ENCODE measurements around the gene ABCC4.
"Not testable (repeated sequence)": the region's sequence is repeated elsewhere in the genome, so short reads cannot be mapped to it uniquely, and the experiment has no call there.

The ABCC4 gene

DNA sequence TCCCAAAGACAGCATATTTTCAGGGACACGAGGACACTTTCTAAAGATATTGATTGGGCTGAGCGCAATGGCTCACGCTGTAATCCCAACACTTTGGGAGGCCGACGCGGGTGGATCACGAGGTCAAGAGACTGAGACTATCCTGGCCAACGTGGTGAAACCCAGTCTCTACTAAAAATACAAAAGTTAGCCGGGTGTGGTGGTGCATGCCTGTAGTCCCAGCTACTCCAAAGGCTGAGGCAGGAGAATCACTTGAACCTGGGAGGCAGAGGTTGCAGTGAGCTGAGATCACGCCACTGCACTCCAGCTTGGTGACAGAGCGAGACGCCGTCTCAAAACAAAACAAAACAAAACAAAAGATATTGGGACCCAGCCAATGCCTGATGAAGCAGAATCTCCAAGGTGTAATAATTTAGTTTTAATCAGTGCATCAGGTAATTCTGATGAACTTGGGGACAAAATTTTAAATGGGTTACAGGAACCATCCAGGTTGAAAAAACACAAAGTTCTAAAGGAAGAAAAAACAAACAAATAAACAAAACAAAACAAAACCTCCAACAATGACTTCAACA is 100.8 kb downstream of the ABCC4 start:
- DNase-seq (ENCODE audit: low read depth, low spot score), result not testable (repeated sequence)

GRCh38 chr13:95199896-95200295 is 101.4 kb downstream of the ABCC4 start:
- no peak for DNase-seq (ENCODE audit: low read depth, low spot score)

DNA sequence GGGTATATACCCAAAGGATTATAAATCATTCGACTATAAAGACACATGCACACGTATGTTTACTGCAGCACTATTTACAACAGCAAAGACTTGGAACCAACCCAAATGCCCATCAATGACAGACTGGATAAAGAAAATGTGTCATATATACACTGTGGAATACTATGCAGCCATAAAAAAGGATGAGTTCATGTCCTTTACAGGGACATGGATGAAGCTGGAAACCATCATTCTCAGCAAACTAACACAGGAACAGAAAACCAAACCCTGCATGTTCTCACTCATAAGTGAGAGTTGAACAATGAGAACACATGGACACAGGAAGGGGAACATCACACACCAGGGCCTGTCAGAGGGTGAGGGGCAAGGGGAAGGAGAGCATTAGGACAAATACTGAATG is 102.6 kb downstream of the ABCC4 start:
- DNase-seq (ENCODE audit: low read depth, low spot score), result not testable (repeated sequence)

- no peak for DNase-seq (ENCODE audit: low read depth, low spot score)
Observed at GRCh38 chr13:95197548-95197947, 103.7 kb downstream of the ABCC4 start.

GRCh38 chr13:95195146-95195545 is 106.1 kb downstream of the ABCC4 start:
- no peak for DNase-seq (ENCODE audit: low read depth, low spot score)

GRCh38 chr13:95193509-95194230 is 107.6 kb downstream of the ABCC4 start:
- DNase-seq (ENCODE audit: low read depth, low spot score), result no peak

GRCh38 chr13:95192998-95193397 is 108.3 kb downstream of the ABCC4 start:
- no peak for DNase-seq (ENCODE audit: low read depth, low spot score)

DNA sequence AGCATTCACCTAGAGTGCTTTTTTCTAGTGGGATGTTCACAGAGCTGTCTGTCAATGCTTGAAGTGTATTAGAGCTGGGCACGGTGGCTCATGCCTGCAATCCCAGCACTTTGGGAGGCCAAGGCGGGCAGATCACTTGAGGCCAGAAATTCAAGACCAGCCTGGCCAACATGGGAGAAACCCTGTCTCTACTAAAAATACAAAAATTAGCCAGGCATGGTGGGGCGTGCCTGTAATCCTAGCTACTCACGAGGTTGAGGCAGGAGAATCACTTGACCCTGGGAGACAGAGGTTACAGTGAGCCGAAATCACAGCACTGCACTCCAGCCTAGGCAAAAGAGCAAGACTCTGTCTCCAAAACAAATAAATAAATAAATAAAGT is 108.7 kb downstream of the ABCC4 start:
- DNase-seq (ENCODE audit: low read depth, low spot score), result not testable (repeated sequence)

DNA sequence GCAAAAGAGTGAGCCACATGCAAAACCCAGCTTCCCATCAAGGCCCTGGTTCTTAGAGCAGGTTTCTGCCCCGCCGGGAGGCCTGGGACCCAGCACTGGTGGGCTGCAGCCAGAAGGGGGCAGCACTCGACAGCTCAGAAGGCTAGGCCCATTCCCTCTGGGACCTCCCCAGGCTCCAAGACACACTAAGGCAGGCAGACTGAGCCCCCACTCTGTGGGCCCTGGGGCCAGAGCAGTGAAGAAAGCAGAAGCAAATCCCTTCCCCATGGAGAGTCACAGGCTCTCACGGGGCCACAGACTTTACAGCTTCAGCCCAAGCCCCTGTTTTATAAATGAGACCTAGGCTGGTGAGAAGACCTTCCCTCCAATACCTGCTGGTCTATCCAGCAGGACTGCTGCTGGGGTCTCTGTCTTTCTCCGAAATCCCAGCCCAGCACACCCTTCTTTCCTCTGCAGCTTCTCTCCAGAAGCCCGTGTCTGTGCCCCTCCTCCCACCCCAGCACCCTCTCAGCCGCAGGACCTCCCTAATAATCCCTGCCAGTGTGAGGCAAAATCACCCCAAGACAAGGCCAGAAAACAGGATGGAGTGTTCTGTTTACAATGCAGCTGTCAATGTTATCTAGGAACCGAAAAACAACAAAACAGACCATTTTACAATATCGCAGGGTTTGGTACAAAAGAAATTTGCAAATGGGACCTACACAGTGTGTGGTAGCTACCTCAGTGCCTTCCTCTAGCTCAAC is 109.3 kb downstream of the ABCC4 start:
- DNase-seq (ENCODE audit: low read depth, low spot score), result peak; percentile 26

GRCh38 chr13:95188128-95188527 is 113.1 kb downstream of the ABCC4 start:
- DNase-seq (ENCODE audit: low read depth, low spot score), result no peak

DNA sequence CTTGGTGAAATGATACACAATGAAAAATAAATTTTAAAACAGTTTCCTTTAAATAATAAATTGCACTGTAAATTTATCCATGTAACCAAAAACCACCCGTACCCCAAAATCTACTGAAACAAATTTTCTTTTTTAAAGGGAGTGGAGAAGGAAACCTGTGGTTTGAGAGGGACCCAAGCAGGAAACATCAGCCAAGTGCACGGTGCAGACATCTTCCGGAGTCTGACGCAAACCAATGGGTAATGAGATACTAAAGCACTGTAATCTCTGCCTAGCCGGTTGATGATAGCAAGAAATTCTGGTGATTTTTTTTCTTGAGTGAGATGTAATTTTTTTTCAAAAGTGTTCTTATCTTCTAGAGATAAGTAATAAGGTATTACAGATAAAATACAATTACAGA is 115.4 kb downstream of the ABCC4 start:
- DNase-seq (ENCODE audit: low read depth, low spot score), result peak; percentile 44

- no peak for DNase-seq (ENCODE audit: low read depth, low spot score)
Observed at GRCh38 chr13:95185311-95185710, 115.9 kb downstream of the ABCC4 start.

GRCh38 chr13:95184317-95184716 is 116.9 kb downstream of the ABCC4 start:
- DNase-seq (ENCODE audit: low read depth, low spot score), result no peak

- DNase-seq (ENCODE audit: low read depth, low spot score), result no peak
Observed at GRCh38 chr13:95182570-95183265, 118.5 kb downstream of the ABCC4 start.

DNA sequence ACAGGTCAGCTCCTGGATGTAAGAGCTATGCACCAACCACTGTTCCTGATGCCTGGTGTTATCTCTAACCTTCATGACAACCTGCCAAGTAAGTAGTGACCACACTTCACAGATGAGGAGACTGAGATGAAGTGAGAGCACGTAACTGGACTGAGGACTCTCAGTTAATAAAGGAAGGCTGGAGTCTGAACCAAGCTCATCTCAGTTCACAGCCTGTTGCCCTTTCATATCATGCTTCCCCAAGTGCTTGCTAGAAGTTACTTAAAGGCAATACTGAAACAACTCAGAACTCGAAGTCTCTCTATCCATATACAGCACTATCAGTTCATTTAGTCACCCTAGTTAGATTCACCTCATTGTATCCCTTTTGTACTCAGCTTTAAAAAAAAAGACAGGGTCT is 119.7 kb downstream of the ABCC4 start:
- DNase-seq (ENCODE audit: low read depth, low spot score), result no peak

DNA sequence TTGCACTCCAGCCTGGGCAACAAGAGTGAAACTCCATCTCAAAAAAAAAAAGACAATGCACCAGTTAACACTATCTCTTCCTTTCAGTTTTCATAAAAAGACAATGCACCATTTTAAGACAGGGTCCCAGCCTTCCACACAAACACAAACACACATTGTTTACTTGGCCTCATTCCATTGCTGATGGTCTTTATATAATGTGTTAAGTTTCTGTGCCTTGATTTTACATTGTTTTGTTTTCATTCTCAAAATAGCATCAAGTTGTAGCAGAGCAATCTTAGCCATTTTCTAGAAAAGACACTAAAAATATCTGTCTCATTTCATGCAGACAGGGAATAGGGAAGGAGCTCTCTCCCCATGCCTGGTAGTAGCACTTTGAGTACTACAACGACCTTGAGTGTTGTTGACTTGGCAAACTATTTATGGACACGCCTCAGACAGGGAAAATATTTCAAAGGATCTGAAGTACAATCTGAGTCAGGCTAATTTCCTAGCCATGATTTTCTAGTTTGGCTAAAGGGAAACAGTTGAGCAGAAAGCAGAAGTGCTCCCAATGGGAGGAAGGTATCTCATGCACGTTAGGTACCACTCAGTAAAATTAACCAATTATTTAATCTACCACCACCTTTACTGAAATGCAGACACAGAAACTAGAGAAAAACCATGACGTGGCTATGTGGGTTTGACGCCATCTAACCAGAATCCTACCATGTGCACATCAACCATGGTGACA is 120.6 kb downstream of the ABCC4 start:
- DNase-seq (ENCODE audit: low read depth, low spot score), result no peak

- DNase-seq (ENCODE audit: low read depth, low spot score), result no peak
Observed at GRCh38 chr13:95176611-95177259, 124.5 kb downstream of the ABCC4 start.

DNA sequence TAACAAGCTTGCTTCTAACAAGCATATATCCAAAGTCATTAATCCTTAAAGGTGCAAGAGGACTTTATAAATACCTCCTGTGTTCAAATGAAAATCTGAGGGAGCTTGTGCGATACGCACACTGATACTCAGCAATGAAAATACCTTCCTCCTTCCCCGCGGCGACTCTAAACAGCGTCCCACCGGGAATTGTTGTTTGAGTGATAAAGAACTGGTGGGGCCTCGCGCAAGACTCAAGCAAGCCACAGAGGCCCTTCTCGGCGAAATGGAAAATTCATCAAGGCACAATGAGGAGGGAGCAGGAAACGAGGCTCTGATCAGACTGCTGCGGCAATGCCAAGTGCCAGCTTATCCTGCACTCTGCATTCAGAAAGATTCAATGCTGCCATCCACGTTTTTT is 126.7 kb downstream of the ABCC4 start:
- DNase-seq (ENCODE audit: low read depth, low spot score), result no peak

DNA sequence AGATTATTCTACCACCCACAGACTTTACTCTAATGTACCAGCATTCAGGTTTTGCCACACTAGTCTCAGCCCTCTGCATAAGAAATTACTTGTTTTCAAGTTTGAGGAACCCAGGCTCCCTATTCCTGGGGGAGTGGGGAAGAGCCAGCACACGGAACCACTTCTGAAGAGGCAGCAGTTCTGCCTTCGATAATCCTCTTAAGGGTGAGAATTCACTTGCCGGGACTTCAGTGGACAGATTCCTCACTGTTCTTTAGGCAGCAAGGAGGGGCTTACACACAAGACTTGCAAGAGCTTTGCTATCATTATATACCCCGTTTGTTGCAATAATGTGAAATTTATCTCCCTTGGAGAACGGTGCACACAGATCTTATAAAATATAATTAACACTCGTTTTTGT is 133.1 kb downstream of the ABCC4 start:
- DNase-seq (ENCODE audit: low read depth, low spot score), result no peak

- DNase-seq (ENCODE audit: low read depth, low spot score), result not testable (repeated sequence)
Observed at GRCh38 chr13:95167003-95167402, 134.2 kb downstream of the ABCC4 start.

DNA sequence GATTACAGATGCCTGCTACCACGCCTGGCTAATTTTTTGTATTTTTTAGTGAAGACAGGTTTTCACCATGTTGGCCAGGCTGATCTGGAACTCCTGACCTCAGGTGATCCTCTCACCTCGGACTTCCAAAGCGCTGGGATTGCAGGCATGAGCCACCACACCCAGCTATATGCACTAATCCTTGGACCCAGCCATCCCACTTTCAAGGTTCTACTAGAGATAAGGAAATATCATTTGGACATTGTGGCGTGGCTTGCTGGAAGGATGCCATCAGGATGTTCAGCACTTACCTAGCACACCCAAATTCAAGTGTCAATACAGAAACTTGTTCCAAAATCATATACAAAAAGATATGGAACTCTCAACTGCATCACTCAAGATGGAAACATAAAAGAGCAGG is 136.4 kb downstream of the ABCC4 start:
- no peak for DNase-seq (ENCODE audit: low read depth, low spot score)
